GM18861 (cell line): ENCODE measurements around the gene DNAJC7.
A peak's percentile ranks its signal among the peaks of the same experiment; 100 is the strongest.
"Not testable (repeated sequence)": the region's sequence is repeated elsewhere in the genome, so short reads cannot be mapped to it uniquely, and the experiment has no call there.

ENCODE experiments used
- ATAC-seq: cut with Tn5 transposase; IDR thresholded peaks from one replicate; pipeline ENCODE4 v1.9.1; 2021; ENCODE audit not compliant: unreplicated experiment

Gene DNAJC7

GRCh38 chr17:42042598-42043319 is 25.5 kb upstream of the DNAJC7 start:
- no peak for ATAC-seq

DNA sequence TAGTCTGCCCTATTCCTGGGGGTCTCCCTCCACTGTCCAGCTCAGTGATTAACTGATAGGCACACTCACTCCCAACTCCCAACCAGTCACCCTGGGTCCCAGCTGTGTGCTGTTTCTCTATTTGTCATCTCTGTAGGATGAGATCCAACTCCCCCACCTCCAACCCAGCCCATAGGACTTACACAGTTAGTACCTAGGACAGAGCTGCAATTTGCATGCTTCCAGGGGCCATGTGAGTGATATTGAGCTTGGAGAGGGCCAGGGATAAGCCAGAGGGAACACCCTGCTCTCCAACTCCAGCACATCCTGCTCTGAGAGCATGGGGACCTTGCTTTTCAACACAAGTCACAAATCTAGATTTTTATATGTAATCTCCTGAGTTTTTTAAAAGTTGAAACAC is 24.4 kb upstream of the DNAJC7 start:
- ATAC-seq, result no peak

- no peak for ATAC-seq
These were observed 23.6 kb upstream of the DNAJC7 start for GRCh38 chr17:42040818-42041217.

GRCh38 chr17:42039794-42040763 is 22.8 kb upstream of the DNAJC7 start:
- ATAC-seq, result no peak

- no peak for ATAC-seq
These were observed 21.2 kb upstream of the DNAJC7 start for GRCh38 chr17:42038221-42038973.

DNA sequence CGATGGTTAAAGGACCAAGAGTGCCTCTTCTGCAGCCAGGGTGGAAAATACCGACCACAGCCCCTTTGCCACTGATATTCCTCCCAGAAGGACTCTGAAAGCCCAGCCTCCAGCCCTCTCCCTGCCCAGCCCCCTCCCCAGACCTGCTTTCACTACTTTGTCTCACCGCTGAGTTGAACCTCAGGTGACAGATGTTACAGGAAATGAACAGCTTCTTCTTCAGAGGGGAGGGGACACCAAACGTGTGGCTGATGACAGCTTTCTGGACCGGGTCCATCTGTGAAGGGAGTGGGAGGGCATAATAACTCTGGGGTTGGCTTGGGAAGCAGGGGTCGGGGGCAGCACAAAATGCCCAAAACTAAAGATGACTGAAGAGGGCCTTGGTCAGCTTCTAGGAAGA is 16.8 kb upstream of the DNAJC7 start:
- no peak for ATAC-seq

DNA sequence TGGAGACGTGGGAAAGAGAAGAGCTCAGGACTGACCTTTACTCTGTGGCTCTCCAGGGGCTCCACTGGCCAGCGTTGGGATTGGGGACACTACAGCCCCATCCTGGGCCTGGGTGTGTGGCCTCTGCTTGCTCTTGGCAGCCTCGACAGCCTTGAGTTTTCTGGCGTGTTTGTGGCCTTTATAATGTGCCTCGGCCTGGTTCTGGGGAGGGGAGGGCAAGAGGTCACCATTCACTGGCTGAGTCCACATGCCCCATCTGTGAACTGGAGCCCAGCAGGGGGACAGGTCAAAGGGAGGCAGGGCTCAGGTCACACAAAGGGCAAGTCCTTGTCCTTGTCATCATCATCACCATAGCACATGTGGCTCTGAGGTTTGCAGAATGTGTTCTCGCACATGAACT is 14.3 kb upstream of the DNAJC7 start:
- ATAC-seq, result no peak

GRCh38 chr17:42028791-42029127 is 11.5 kb upstream of the DNAJC7 start:
- ATAC-seq, result no peak

DNA sequence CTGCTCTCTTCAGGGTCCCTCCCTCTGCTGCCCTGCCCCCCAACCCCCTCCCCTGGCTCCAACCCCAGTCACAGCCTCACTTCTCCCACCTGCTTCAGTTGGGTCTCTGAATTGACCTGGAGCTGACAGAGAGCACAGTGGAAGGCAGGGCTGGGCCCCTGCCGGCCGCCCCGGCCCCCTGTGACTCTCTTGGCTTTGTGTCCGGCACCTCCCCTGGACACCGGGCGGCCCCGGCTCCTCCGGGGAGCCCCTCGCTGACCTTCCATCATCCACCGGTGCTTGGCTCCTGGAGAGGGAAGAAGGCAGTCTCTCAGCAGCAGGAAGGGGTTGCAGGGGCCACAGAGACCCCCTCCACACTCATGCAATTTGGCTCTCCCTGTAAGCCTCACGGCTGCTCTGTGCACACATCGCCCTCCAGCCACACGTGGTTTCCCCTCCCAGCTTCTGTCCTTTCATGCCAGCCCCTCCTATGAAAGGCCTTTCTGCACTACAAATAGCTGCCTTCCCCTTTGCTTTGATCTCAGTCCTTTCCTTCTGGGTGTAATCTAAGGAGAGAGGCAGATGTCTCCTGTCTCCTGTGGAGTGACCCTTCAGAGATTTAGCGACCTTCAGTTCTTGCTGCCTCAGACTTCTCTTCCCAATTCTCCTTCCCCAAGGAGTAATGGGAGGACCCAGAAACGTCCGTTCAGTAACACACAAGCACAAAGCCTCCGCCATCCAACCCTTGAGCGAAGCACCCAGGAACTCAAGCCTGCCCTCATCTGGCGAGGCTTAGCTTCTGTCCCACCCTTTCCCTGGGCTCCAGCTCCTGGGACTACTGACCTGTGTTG is 10.9 kb upstream of the DNAJC7 start:
- ATAC-seq, result no peak

- ATAC-seq, result no peak
These were observed 10.3 kb upstream of the DNAJC7 start for GRCh38 chr17:42027590-42027889.

DNA sequence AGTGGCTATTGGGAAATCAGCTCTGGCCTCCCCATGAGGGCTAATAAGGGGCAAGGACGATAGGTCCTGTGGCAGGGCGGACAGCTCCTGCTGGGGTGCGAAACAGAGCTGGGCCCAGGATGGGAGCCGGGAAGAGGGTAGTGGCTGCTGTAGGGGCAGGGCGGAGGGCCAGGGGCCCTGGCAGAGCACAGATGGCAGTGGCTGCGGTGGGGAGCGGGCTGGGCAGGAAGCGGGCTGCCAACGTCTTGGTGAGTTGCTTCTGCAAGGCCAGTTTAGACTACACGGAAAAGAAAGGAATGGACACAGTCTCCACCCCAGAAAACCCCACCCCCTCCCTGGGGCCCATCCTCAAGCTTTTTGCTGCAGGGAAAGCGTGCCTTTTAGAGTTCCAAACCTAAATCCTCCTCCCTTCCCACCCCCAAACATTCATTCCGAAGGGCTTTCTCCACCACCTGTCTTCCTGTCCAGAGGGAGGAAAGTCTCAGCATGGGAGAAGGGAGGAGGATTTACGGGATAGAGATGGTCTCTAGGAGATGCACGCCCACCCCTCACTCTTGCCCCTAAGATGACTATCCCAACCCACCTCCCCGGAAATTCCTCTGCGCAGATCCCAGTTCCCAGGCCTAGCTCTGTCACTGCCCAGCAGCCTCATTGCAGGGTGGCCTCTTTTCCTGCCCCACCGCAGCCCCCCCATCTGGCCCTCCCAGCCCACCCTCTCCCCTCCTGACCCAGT is 9.8 kb upstream of the DNAJC7 start:
- ATAC-seq, result no peak

DNA sequence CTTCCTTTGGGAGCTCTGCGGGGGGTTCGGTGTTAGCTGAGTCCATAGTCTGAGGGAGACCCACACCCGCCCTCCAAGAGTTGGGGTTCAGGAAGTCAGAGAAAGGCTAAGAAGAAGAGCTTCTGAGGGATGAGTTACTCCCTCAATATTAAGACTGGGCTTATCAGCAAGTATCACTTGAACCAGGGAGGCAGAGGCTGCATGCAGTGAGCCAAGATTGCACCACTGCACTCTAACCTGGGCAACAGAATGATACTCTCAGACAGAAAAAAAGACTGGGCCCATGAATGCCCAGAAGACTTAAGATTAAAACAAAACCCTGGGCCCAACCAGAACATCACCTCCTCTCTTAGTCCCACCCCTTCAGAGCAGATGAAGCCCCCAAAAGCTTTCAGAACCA is 8.7 kb upstream of the DNAJC7 start:
- no peak for ATAC-seq

- ATAC-seq, result no peak
These were observed 7.9 kb upstream of the DNAJC7 start for GRCh38 chr17:42025191-42025579.

GRCh38 chr17:42023524-42024349 is 6.5 kb upstream of the DNAJC7 start:
- ATAC-seq, result no peak

DNA sequence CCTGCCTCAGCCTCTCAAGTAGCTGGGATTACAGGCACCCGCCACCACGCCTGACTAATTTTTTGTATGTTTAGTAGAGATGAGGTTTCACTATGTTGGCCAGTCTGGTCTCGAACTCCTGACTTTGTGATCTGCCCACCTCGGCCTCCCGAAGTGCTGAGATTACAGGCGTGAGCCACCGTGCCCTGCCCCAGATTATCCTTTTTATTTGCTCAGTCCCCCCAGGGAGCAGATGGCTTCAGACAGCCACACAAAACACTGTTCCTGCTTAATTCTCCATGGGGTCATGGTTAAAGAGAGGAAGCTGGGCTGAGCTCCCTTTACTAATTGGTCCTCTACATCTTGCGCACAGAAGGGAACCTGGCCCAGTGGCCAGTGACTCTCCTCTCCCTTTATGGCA is 3.6 kb upstream of the DNAJC7 start:
- not testable (repeated sequence) for ATAC-seq

GRCh38 chr17:42019509-42020404 is 2.5 kb upstream of the DNAJC7 start, which contains the start of gene NKIRAS2:
NKIRAS2 (plus strand) TSS chr17:42020090; CDS start chr17:42021578, 1,488 bp downstream.
- peak; percentile 48 for ATAC-seq

DNA sequence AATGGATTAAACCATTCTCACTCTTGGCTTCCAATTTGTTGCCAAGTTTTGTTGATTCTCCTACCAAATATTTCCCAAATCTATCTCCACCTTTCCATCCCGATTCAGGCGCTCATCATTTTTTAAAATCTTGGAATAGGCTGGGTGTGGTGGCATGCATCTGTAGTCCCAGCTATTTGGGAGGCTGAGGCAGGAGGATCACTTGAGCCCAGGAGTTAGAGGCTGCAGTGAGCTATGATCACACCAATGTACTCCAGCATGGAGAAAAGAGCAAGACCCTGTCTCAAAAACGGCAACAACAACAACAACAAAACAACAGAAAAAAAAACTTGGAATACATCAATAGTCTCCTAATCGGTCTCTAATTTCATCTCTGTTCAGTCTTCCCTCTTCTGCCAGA is 1.7 kb upstream of the DNAJC7 start:
- no peak for ATAC-seq

DNA sequence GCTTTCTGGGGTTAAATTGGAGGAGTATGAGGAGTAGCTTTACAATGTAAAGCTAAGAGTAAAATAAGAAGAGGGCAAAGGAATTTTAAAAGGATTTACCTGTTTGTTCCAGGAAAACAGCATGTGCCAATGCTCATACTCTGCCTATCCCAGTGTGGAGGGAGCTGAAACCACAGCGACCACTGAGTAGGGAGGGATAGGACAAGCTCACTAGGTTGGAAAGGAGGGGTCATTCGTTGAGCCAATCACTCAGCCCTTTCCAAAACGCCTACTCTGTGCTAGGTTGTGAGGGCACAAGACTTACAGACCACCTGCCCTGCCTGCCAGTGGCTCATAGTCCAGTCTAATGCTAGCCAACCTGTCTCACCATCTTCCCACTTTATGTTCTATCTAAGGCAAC is 1.1 kb upstream of the DNAJC7 start:
- ATAC-seq, result no peak
